H7 (cell line): ENCODE data around the gene SLX4IP. TPM values are rescaled to one million over a fixed set of nuclear protein-coding genes. Genes with fewer than 3 reads are reported as not detected.
A peak's percentile ranks its signal among the peaks of the same experiment; 100 is the strongest.
"Not testable (repeated sequence)": the region's sequence is repeated elsewhere in the genome, so short reads cannot be mapped to it uniquely, and the experiment has no call there.

Experiments used
- DNase-seq: peaks from one replicate; pipeline ENCODE4 v3.0.0; 2012
- H3K27me3 ChIP-seq: 2 replicates; pipeline ENCODE4 v1.6.0; 2011; ENCODE audit warnings: mild to moderate bottlenecking, low read length; ENCODE audit not compliant: control insufficient read depth, insufficient read depth
- H3K36me3 ChIP-seq: replicated peaks from 2 replicates; pipeline ENCODE4 v1.5.1; 2011; ENCODE audit warnings: low read length; ENCODE audit not compliant: control insufficient read depth, insufficient read depth
- H3K4me3 ChIP-seq: 2 replicates; pipeline ENCODE4 v1.5.1; 2011; ENCODE audit warnings: low read depth, mild to moderate bottlenecking, control low read depth, low read length, moderate library complexity; ENCODE audit not compliant: insufficient read depth
- total RNA-seq: library from RNA; depleted of rRNA; stranded (reverse); fragments of >200 nt; shearing (Covaris generic); gene quantifications from 2 replicates; pipeline ENCODE4 v1.2.3, GENCODE V29; 2014; rRNA removed

SLX4IP gene
- total RNA-seq = 3.9 TPM in 2 replicates

- Histone ChIP-seq H3K27me3 (no peaks in the 10 kb centered on the region), H3K36me3 (no peaks in the 10 kb centered on the region), H3K4me3 (peak within 1 kb of the TSS; percentile 91)
- peak; percentile 63 for DNase-seq
These were observed at the start of gene SLX4IP for GRCh38 chr20:10434832-10435812. Gene SLX4IP (plus strand): TSS chr20:10435305. CDS start chr20:10458205, 22,900 bp downstream.

DNA sequence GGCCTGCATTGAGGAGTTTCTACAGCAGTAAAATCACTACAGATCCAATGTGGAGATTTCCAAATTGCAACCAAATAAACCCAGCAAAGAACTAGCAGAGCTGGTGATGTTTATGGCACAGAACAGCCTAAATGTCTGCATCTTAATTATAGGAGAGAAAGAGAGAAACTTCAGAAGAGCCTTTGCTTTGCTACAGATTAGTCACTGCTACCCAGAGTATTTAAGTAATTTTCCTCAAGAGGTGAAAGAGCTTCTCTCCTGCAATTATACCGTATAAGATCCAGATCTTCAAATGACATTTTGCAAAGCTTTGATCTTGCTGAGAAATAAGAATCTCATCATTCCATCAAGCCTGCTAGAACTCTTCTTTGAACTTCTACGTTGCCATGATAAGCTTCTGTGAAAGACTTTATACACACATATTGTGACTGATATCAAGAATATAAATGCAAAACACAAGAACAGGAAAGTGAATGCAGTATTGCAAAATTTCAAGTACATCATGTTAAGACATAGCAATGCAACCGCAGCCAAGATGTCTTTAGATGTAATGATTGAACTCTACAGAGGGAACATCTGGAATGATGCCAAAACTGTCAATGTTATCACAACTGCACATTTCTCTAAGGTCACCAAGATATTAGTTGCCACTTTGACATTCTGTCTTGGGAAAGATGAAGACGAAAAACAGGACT lies 49.1 kb upstream of the SLX4IP start:
- Histone ChIP-seq H3K4me3 (no peak overlapping the region), H3K27me3 (no peaks in the 10 kb centered on the region), H3K36me3 (no peaks in the 10 kb centered on the region)
- no peak for DNase-seq

- Histone ChIP-seq H3K27me3 (no peaks in the 10 kb centered on the region), H3K36me3 (no peaks in the 10 kb centered on the region)
These were observed 47.4 kb upstream of the SLX4IP start for GRCh38 chr20:10387686-10388085.

DNA sequence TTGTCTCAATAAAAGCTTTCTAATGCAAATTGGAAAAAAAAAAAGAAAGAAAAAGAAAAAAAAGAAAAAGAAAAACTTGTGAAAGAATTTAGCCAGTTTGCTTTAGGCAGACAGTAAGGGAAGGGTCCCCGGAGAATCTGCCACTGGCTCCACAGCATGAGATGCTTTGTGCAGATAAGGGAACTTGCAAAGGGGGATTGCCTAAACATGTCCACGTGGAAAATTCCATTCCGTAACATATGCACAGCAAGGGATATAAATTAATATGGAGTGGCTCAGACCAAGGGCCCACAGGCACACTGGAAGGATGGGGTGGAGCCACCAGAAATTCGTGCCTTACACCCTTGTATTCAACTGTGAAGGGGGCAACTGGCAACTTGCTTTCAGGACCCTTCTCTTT lies 46.5 kb upstream of the SLX4IP start:
- no peak overlapping the region for H3K4me3 ChIP-seq
- no peaks in the 10 kb centered on the region for H3K36me3 ChIP-seq
- DNase-seq = no peak
- no peaks in the 10 kb centered on the region for H3K27me3 ChIP-seq

More at GRCh38 chr20:10387686-10388085, 47.4 kb upstream of the SLX4IP start:
- no peak overlapping the region for H3K4me3 ChIP-seq
- no peak for DNase-seq

DNA sequence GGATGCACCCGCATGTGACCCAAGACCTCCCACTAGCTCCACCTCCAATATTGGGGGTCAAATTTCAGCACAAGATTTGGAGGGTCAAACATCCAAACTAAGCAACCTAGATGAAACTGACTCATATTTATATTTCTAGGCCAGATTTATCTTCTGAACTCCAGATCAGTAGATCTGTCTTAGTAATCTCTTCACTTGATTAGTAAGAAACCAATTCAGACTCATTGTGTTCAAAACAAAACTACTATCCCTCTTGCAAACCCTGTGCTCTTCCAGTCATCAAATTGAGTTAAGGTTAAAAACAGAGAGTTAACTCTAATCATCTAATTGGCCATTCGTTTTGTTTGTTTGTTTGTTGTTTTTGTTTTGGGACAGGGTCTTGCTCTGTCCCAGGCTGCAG lies 44.4 kb upstream of the SLX4IP start:
- DNase-seq = no peak
- H3K4me3 ChIP-seq = no peak overlapping the region
- no peaks in the 10 kb centered on the region for H3K27me3 ChIP-seq
- H3K36me3 ChIP-seq = no peaks in the 10 kb centered on the region

GRCh38 chr20:10394752-10395151 lies 40.4 kb upstream of the SLX4IP start:
- not testable (repeated sequence) for H3K27me3 ChIP-seq, DNase-seq, H3K4me3 ChIP-seq, H3K36me3 ChIP-seq

GRCh38 chr20:10398834-10399369 lies 36.2 kb upstream of the SLX4IP start:
- no peaks in the 10 kb centered on the region for H3K36me3 ChIP-seq
- H3K27me3 ChIP-seq = no peaks in the 10 kb centered on the region
- peak; percentile 4 for DNase-seq
- H3K4me3 ChIP-seq = no peak overlapping the region

GRCh38 chr20:10402938-10403608 lies 32.0 kb upstream of the SLX4IP start:
- no peaks in the 10 kb centered on the region for H3K36me3 ChIP-seq
- DNase-seq = no peak
- H3K4me3 ChIP-seq = no peak overlapping the region
- H3K27me3 ChIP-seq = no peaks in the 10 kb centered on the region

GRCh38 chr20:10404023-10404628 lies 31.0 kb upstream of the SLX4IP start:
- no peaks in the 10 kb centered on the region for H3K36me3 ChIP-seq
- H3K27me3 ChIP-seq = no peaks in the 10 kb centered on the region
- no peak overlapping the region for H3K4me3 ChIP-seq
- no peak for DNase-seq

- Histone ChIP-seq H3K36me3 (no peaks in the 10 kb centered on the region), H3K4me3 (no peak overlapping the region), H3K27me3 (no peaks in the 10 kb centered on the region)
- DNase-seq = no peak
These were observed 30.1 kb upstream of the SLX4IP start for GRCh38 chr20:10404959-10405530.

DNA sequence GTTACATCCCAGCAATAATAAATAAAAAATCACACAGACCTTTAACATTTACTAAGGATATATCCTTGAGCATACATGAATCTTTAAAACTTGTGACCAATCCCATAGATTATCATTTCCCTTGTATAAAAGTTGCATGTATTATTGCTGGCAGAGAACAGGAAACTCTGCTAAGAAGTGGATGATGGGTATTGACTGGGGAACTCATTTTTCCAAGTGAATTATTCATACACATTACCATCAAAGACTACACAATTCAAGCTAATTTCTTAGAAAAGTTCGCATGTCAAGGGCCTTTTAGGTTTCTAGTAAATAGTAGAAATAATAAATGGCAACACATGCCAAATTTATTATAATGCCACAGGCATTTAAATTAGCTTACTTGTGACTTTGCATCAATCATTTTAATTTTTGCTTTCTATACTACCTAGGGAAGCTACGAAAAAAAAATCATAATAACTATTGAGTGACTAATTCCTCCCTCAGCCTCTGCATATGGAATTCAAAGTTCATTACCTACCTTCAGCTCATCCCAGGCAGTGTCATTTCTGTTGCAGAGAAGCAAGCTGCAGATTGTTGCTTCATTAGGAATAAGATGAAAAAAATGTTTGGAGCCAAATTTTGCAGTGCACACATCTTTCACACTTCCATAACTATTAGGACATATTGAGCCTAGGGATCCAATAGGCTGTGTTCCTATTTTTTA lies 26.8 kb upstream of the SLX4IP start:
- DNase-seq = no peak
- Histone ChIP-seq H3K27me3 (no peaks in the 10 kb centered on the region), H3K4me3 (no peak overlapping the region), H3K36me3 (peaks cover 3% of the 10 kb centered on the region; the same call in 1 of the 2 replicates)

GRCh38 chr20:10411673-10412072 lies 23.4 kb upstream of the SLX4IP start:
- DNase-seq = no peak
- Histone ChIP-seq H3K27me3 (no peaks in the 10 kb centered on the region), H3K4me3 (no peak overlapping the region), H3K36me3 (peaks cover 4% of the 10 kb centered on the region; the same call in 1 of the 2 replicates)
